GM12878 (cell line): Measurements from ENCODE around the gene CARD14. TPM values are rescaled to one million over a fixed set of nuclear protein-coding genes. Genes with fewer than 3 reads are reported as not detected.

ENCODE experiments used
- ATAC-seq: fragments of 200-7000 bp; cut with Tn5 transposase; 3 replicates; pipeline ENCODE4 v1.9.1; 2020; ENCODE audit warnings: mild to moderate bottlenecking, moderate library complexity
- BruUV-seq: library from RNA; stranded (reverse); fragments of 400-500 nt; replicated peaks from 2 replicates; lab custom pipeline; 2021; lab: Mats Ljungman, UMichigan
- CTCF ChIA-PET: fragments of 300-600 bp; sonication (Branson Sonifier 250); formaldehyde crosslinking; extraction: SDS; loops from one replicate; lab custom pipeline; 2021; ENCODE audit warnings: inconsistent platforms; lab: Yijun Ruan, JAX
- POLR2A ChIA-PET: fragments of 350-600 bp; formaldehyde crosslinking; extraction: SDS; loops from one replicate; lab custom pipeline; 2021; ENCODE audit warnings: inconsistent platforms; lab: Charles Lee
- RAD21 ChIA-PET: fragments of 300-600 bp; sonication (Branson Sonifier 250); formaldehyde crosslinking; loops from one replicate; lab custom pipeline; 2023; ENCODE audit warnings: antibody characterized with exemption; ENCODE audit not compliant: unreplicated experiment; lab: Charles Lee
- SMC1A ChIA-PET: fragments of 300-600 bp; sonication (Branson Sonifier 250); formaldehyde crosslinking; loops from one replicate; lab custom pipeline; 2023; ENCODE audit not compliant: unreplicated experiment, uncharacterized antibody; lab: Charles Lee
- DNase-seq: peaks from one replicate; pipeline ENCODE4 v3.0.0-alpha.2; 2011; ENCODE audit warnings: low read depth, low spot score
- FAIRE-seq: peaks from 3 replicates; lab custom pipeline; 2011; peaks lifted over from hg19 to GRCh38; lab: Jason Lieb, UNC
- H2AFZ ChIP-seq: 2 replicates; pipeline ENCODE4 v1.6.0; 2011; ENCODE audit warnings: low read depth, low read length, control low read depth; ENCODE audit not compliant: control insufficient read depth
- H3K27ac ChIP-seq: 2 replicates; pipeline ENCODE4 v1.5.1; 2011; ENCODE audit warnings: control low read depth; ENCODE audit not compliant: control insufficient read depth, insufficient read depth
- H3K27me3 ChIP-seq, 2 experiments: replicated peaks in 1 of 2; 2 replicates each; pipeline versions ENCODE4 v1.6.0 to v1.6.1; 2011; ENCODE audit warnings: low read length in 1 of 2; ENCODE audit not compliant: control insufficient read depth in 2 of 2, insufficient read depth in 2 of 2
- H3K36me3 ChIP-seq, 2 experiments: 2 replicates each; pipeline ENCODE4 v1.5.1; 2011; ENCODE audit warnings: low read length in 1 of 2; ENCODE audit not compliant: control insufficient read depth in 2 of 2, insufficient read depth in 2 of 2
- H3K4me1 ChIP-seq: 2 replicates; pipeline ENCODE4 v1.6.1; 2011; ENCODE audit warnings: mild to moderate bottlenecking, low read length, moderate library complexity, mixed read lengths; ENCODE audit not compliant: control insufficient read depth, insufficient read depth
- H3K4me2 ChIP-seq: 2 replicates; pipeline ENCODE4 v1.6.0; 2011; ENCODE audit warnings: control low read depth; ENCODE audit not compliant: control insufficient read depth, insufficient read depth
- H3K4me3 ChIP-seq: fragments of 200-600 bp; sonication (generic); 2 replicates; pipeline ENCODE4 v1.5.1; 2016
- H3K79me2 ChIP-seq: 2 replicates; pipeline ENCODE4 v1.6.0; 2011; ENCODE audit warnings: low read length; ENCODE audit not compliant: control insufficient read depth, insufficient read depth
- H3K9ac ChIP-seq: 2 replicates; pipeline ENCODE4 v1.8.0; 2011; ENCODE audit warnings: low read length, control low read depth, mixed read lengths; ENCODE audit not compliant: control insufficient read depth, insufficient read depth
- H3K9me3 ChIP-seq: replicated peaks from 3 replicates; pipeline ENCODE4 v1.5.1; 2011; ENCODE audit warnings: mild to moderate bottlenecking, low read length; ENCODE audit not compliant: control insufficient read depth, insufficient read depth
- H4K20me1 ChIP-seq: 2 replicates; pipeline ENCODE4 v1.6.0; 2011; ENCODE audit not compliant: control insufficient read depth, insufficient read depth
- KLF5 ChIP-seq: fragments of 450-650 bp; IDR thresholded peaks from 2 replicates; pipeline ENCODE4 v1.6.1; 2014; ENCODE audit warnings: mild to moderate bottlenecking; ENCODE audit not compliant: partially characterized antibody
- MYB ChIP-seq: fragments of 150-350 bp; IDR thresholded peaks from 2 replicates; pipeline ENCODE4 v1.6.1; 2014; ENCODE audit warnings: mild to moderate bottlenecking, low read depth, low read length, borderline replicate concordance
- NFIC ChIP-seq: IDR thresholded peaks from 2 replicates; pipeline ENCODE4 v1.6.1; 2012; ENCODE audit warnings: low read depth, mild to moderate bottlenecking, inconsistent platforms, low read length, moderate library complexity
- NFYA ChIP-seq: IDR thresholded peaks from 2 replicates; pipeline ENCODE4 v1.6.1; 2011; ENCODE audit warnings: low read depth, mild to moderate bottlenecking, low read length, improper control_type of control experiment, borderline replicate concordance
- NFYB ChIP-seq: IDR thresholded peaks from 2 replicates; pipeline ENCODE4 v1.6.1; 2011; ENCODE audit warnings: low read depth, mild to moderate bottlenecking, low read length, improper control_type of control experiment, moderate library complexity; ENCODE audit not compliant: insufficient read depth
- ZBTB33 ChIP-seq: fragments of 450-650 bp; IDR thresholded peaks from 2 replicates; pipeline ENCODE4 v1.6.1; 2017; ENCODE audit warnings: mild to moderate bottlenecking
- ZNF274 ChIP-seq: IDR thresholded peaks from one replicate; pipeline ENCODE4 v1.8.0; 2011; ENCODE audit not compliant: insufficient read length, insufficient read depth
- WGBS: methylation state at CpG from one replicate; pipeline ENCODE4 v1.1.6; 2016; ENCODE audit warnings: low lambda C conversion rate; ENCODE audit not compliant: insufficient replicate concordance, insufficient coverage; ENCODE audit errors: missing lambda C conversion rate; 5-methylcytosine and 5-hydroxymethylcytosine counted together
- in situ Hi-C: fragments of 300-500 bp; cut with MboI; formaldehyde crosslinking; loops from 9 replicates; pipeline ENCODE4 v1.14.3; 2018; ENCODE audit warnings: mixed read lengths
- intact Hi-C: fragments of 100-400 bp; cut with micrococcal nuclease; formaldehyde crosslinking; loops from one replicate; pipeline ENCODE4 v1.14.2; 2022; ENCODE audit not compliant: unreplicated experiment
- polyA plus RNA-seq, 11 experiments: library from polyadenylated mRNA; depleted of rRNA in 4 of 11; unstranded in 6 of 11; stranded (reverse) in 5 of 11; fragments of >200 nt; fragmentation: Nextera tagmentation in 4 of 11; fragmentation: Illumina TruSeq in 1 of 11; extraction: Ambion mirVana in 4 of 11; extraction: Trizol in 1 of 11; gene quantifications; 1 replicate in 1 of 11; 2 replicates in 10 of 11; pipeline versions ENCODE4 v1.2.1 to v1.2.3, GENCODE V29; 2011 to 2016; ENCODE audit warnings: inconsistent platforms in 2 of 11, missing spikeins in 2 of 11, low read depth in 1 of 11
- total RNA-seq, 4 experiments: library from RNA; depleted of rRNA in 3 of 4; stranded (reverse); fragments of >200 nt in 3 of 4; fragmentation: Illumina TruSeq in 1 of 4; extraction: Trizol in 1 of 4; gene quantifications; 2 replicates each; pipeline versions ENCODE4 v1.2.1 to v1.2.3, GENCODE V29; 2013 to 2021

Gene CARD14
- total and polyA plus RNA-seq, 10 of the 15 experiments (the other 5 are each of a cell fraction or from before 2014, with no cell fraction given) = 0.08 to 0.15 TPM; not detected in 8

GRCh38 chr17:80202197-80202596 is 32.4 kb downstream of the CARD14 start:
- FAIRE-seq = no peak
- Histone ChIP-seq H3K27ac (no peak overlapping the region), H3K27me3 (no peaks in the 10 kb centered on the region), H3K9me3 (no peaks in the 10 kb centered on the region), H3K9ac (no peak overlapping the region), H2AFZ (no peak overlapping the region), H3K79me2 (no peaks in the 10 kb centered on the region), H3K36me3 (no peaks in the 10 kb centered on the region), H3K4me1 (no peaks in the 10 kb centered on the region), H3K4me2 (no peak overlapping the region), H4K20me1 (no peaks in the 10 kb centered on the region), H3K4me3 (no peak overlapping the region)
- WGBS = 78% methylated on average over 17 of the region's 17 CpGs
- DNase-seq = no peak
- in situ Hi-C loops = no loop called here
- POLR2A ChIA-PET = no interaction called here
- TF ChIP-seq NFYA (no peak), ZBTB33 (no peak), KLF5 (no peak), ZNF274 (no peak), NFYB (no peak), NFIC (no peak), MYB (no peak)
- SMC1A ChIA-PET = no interaction called here
- intact Hi-C loops = no loop called here
- CTCF ChIA-PET = interaction anchor here (0.6 kb wide), 1 partner anchor 162 kb away, joined by 3 read pairs; no protein-coding TSS in a partner anchor
- no peak for ATAC-seq
- no TSS peak for BruUV-seq
- RAD21 ChIA-PET = no interaction called here
